GM21515 (cell line): ENCODE measurements around the gene RFX2.

Experiments
- ATAC-seq: cut with Tn5 transposase; IDR thresholded peaks from one replicate; pipeline ENCODE4 v1.9.1; 2021; ENCODE audit not compliant: unreplicated experiment

Gene RFX2

DNA sequence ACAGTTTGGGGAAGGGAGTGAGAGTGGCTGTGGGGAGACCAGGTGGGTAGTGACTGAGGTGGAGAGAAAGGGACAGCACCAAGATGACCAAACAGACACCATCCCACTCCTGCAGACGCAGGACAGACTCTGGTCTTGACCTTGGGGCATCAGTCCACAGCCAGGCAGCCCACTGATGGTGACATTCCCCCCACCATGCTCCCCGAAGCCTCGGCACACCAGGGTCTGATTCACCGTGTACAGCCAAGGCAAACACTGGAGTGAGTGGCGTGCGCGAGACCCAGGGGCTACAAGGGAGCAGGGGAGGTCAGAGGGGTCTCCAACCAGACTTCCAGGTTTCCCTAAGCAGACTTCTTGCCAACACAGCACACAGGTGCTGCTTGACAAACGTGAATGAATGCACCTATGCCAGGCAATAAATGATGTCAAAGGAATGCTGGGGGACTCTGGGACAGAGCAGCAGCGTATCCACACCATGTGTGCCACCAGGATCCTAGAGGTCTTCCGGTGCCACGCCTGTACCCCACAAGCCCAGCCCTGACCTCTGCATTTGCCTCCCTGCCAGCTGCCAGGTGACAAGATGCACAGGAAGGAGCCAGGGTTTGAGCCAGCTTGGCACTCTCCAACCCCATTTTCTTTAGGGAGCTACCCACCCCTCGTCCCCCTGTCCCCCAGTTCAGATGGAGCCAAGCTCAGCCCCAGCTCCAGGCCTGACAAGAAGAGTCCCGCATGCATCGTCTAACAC lies 150.9 kb downstream of the RFX2 start:
- no peak for ATAC-seq

DNA sequence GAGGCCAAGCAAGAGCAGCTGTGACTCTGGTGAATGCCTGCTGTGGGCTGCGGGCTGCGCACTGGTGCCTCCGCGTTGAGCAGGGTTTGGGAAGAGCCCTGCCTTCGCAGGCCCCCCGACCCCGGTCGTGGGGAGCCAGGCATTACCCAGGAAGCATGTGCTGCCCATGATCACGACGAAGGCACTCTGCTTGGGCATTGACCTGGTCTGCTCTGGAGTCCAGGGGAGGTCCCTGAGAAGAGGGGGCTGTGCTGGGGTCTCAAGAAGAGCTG lies 151.5 kb downstream of the RFX2 start:
- ATAC-seq = no peak

DNA sequence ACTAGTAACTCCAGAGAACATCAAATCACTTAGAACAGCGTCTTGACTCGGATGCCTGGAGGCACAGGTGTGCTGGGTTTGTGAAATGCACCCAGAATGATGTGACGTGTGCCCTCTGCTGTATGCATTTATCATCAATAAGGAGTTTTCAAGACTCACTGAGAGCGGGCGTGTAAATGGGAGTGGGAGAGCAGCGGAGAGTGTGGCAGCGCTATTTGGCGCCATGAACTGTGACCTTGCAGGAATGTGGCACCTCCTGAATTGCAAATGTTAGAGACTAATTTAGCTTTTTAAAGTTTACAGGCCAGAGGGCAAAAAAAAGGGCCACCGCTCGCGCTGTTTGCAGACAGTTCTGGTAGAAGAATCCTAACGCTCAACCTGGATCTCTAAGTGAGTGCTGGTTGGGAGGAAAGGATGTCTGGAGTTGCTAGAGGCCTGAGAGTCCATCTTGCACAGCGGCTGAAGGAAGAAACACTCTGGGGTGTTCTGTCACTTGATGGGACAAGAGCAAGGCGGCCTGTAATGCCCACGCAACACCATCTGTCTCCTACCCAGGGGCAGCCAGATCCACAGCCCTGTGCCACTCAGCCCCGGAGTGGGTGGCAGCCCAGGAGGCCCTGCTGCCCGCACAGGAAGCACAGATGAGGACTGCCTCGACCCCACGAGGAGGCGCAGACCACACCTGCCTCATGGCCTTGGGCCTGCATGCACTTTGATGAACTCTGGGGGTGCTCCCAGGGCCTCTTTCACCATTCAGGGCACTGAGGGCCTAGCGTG lies 152.0 kb downstream of the RFX2 start:
- ATAC-seq = no peak

DNA sequence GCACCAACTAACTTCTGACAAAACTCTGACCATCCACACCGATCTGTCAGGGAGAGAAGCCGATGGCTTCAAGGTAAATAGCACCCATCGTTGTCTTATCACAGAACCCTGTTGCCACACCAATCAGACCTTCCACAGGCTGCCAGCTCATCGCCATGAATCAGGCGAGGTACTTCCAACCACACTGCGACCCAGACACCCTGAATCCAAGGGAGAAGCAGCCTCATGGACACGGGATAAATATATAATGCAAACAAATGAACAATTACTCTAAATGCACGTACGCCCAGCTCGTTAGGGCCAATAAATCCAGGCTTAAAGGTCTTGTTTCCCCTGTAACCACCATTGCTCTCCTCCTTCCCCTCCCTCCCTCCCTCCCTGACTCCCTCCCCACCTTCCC lies 153.1 kb downstream of the RFX2 start:
- no peak for ATAC-seq

DNA sequence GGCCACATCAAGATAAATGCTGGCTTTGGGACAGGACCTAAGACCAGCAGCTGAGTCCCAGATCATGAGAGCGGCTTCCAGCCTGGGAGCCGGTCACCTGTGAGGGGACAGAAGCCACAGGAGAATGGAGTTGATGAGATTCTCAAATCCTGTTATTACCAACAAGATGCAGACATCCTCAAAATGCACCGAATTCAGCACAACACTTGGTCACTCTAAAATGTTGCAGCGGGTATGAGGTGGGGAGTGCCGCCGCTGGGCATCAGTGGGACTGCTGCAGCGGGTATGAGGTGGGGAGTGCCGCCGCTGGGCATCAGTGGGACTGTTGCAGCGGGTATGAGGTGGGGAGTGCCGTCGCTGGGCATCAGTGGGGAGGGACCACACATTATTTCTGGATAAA lies 153.6 kb downstream of the RFX2 start:
- no peak for ATAC-seq

DNA sequence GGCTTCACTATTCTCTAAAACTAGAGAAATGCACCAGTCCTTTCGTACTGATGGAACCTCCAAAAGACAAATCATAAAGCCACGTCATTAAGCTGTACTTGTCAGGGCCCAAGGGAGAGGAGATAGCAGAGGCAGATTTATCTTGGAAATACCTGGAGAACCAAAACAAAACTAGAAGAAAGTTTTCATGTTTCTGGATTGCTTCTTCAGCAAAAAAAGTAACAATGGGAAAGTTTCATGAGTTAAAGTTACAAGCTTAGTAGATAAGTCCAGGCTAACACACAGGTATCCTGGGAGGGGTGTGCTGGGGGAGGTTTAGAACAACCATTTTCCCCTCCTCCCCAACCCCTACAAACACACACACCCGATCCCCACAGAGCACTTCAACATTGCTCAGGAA lies 154.0 kb downstream of the RFX2 start:
- no peak for ATAC-seq

DNA sequence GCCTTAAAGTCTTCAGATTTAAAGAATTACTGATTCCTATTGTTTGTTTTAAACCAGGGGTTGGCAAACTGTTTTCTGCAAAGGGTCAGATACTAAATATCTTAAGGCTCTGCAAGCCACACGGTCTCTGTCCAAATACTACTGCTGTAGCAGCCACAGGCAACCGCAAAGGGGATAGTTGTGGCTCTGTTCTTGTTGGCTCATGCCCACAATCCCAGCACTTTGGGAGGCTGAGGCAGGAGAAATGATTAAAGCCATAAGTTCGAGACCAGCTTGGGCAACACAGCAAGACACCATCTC lies 154.7 kb downstream of the RFX2 start:
- ATAC-seq = no peak

DNA sequence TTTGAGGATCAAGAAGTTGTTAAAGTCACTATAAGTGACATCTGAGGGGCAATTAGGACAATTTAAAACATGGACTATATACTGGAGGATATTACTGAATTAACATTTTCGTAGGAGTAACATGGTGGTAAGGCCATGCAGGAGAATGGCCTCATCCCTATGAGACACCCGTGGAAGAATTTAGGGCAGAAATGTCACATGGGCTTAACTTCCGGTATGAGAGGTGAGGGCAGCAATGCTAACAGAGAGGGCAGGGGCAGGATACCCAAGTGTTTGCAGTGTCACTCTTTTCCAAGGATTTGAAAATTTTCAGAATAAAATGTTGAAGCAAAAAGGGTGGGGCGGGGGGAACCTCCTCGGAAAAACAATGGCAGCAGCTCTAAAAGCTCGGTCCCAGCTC lies 156.0 kb downstream of the RFX2 start:
- no peak for ATAC-seq

DNA sequence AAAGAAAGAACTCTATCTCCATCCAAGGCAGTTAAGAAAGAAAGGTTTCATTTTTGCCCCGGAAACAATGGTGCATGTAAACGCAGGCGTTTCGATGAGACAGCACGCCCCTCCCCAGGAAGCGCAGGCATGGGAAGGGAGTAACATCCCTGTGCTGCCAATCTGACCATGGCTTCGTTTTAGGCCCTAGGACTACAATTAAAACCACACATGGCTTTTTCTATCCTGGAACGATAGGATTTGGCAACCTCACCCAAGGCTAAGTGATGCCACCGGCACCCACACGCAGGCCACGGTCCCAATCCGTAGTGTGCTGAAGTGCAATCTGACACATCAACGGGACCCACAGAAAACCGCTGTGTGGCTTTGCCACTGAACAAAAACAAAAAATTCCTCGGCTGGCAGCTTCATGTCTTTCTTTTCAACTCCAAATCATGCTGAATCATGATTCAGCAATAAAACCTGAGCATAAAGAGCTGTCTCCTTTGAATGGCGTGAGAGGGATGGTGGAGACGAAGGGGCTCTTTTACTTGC lies 156.6 kb downstream of the RFX2 start:
- no peak for ATAC-seq

DNA sequence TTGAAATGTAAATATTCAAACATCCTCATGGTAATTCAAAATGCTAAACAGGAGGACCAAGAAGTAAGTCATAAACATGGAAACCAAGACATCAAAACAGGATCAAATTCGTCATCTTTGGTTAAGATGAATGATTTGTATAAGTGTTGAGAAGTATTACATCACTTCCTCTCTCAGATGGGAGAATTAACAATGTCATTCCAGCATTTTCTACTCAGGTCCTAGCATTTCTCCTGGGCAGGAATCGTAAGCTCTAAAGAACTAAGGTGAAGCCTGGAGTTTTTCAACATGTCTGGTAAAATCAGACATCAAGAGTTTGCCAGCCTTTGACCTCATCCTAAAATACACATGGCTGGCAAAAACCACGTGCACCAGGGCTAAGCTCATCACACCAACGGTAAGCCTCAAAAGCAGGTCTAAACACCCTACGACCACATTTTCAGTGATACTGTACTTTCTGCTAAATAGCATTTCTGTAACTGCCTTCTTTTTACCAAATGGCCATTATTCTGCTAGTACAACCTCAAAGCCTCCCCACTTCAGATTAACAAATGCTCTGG lies 157.2 kb downstream of the RFX2 start:
- ATAC-seq = no peak

DNA sequence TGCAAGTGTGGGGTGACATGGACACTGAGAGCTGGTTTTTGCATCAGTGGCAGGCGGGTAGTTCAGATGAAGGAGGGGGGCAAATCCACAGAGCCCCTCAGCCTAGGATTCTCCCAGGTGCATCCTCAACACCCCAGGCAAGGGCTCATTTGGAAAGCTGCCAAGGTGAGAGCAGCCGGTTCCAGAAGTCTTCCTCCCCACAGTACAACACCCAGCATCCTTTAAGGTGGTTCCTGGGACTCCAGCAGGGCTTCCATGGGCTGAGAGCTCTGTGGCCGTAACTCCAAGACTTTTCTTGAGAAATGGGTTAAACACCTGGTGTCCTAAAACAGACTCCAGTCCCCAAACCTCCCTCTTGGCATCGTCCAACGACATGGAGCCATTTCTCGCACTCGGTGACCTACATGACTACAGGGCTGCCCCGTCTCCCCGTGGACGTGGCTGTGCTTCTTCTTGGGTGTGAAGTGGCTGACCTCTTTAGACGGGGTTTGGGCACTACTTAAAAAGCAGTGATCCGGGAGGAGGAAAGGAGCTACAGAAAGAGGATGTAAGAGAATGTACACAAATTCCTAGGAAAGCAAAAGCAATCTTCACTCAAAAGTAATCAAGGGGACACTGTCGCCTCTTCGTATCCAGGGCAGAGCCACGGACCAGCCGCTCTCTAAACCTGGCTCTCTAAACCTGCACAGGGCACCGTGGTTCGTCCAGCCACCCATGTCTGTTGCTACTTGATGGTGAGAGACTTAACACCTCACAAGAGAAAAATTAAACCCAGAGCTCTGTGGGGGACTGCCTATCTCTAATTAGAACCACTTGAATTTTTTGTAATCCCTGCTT lies 157.9 kb downstream of the RFX2 start:
- ATAC-seq = no peak

DNA sequence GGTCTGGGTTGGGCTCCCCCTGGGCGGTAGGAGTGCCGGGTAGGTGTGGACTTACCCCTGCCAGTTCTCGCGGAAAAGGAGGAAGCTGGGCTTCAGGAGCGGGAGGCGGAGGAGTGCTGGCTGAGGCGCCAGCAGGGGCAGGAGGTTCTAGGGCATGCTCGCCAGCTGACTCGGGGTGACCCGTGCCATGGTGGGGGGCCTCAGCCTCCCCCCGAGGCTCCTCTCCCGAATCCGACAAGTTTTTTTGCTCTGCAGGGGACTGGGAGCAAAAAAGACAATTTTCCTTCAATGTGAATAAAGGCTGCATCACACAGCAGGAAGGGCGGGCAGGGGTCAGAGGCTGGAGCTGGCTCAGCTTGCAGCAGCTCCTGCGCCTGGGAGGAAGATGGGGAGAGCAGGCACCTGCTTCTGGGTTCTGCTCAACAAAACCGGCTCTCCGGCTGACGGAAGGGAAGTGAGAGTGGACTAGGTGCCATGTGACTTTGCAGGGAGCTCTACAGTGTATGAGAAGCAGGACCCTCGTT lies 158.9 kb downstream of the RFX2 start:
- no peak for ATAC-seq

DNA sequence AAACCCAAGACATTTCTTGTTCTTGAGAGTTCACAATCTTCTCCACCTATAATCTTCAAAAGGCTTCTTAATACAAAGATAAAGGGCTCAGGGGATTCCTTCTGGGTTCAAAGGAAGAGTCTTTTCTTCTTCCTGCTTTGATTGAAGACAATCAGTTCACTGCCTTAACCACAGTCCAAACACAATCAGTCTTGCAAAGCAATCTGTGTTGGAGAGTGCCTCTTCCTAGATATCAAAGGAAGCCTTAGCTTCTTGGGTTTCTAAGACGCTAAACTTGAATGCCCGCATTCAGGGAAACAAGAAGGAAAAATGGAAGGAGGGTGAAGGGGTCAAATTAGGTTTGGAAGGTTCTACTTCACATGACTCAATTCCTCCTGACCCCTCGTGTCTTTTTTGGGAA lies 159.6 kb downstream of the RFX2 start:
- no peak for ATAC-seq

DNA sequence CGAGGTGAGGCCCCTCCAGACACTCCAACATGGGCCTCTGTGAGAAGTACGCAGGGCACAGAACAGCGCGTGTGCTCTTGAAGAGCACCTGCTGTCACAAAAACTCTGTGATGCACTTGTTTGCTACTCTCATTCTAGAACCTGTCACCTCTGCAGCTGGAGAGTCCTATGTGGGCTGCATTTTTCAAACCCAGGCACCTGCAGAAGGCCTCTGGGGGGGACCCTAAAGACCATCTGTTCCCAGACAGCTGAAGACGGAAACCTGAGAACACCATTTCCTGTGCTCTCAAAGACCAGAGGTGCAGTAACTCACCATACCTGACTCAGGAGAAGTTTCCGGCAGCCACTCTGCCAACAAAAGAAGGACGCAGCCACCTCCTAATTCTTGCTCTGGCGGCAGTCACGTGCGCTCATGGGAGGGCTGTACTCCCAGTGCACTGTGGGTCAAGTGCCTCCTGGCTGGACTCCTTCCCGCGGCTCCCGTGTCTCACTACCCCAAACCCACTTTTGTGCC lies 160.5 kb downstream of the RFX2 start:
- ATAC-seq = no peak

DNA sequence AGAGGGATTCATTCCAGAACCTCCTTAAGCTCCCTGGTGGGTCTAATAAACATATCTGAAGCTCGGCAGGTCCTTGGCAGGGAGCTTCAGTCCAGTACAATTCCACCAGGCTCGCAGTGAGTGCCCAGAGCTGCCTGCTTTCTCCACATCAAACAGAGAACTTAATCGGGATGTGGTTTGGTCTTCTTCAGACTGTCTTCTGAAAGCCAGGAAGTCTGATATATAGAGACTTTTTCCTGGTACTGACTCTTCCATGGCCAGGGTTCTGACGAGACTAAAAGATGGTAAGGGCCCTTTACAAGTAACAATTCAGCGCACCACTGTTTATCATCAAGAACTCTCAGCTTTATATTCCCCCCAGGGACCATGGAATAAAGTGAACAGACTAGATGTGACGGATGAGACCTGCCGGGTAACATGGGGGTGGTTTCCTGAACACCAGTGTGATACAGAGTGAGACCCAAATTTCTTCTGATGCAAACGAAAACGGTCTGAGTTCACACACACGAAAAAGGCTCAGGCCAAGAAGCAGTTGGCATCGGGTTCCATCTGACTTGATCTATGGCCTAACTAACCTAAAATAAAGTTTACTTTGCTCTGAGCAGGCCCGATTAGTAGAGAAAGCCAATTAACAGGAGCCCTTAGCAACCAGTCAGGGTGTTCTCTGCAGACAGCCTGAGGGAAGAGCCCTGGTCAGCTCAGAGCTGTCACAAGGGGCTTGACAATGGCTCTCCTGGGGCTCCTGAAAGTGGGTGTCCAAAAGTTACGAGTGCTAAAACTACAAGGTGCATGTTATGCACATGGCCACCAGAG lies 161.3 kb downstream of the RFX2 start:
- ATAC-seq = no peak

DNA sequence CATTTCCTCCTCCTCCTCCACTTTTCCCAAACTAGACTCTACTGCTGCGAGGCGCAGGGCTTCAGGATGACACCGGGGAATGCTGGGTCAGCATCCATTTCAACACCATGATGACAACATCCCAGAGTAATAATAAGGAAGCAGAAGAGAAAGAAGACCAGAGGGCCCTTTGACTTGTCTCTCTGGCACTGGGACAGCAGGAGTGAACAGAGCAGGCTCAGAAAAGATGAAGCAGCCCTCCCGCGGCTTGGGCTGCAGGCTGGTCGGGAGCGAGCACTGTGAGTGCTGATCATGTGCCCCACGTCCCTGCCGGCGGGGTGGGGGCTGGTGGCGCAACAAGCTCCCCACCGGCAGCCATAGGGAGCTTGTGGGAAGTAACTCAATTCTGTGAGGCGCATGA lies 162.9 kb downstream of the RFX2 start:
- ATAC-seq = no peak

DNA sequence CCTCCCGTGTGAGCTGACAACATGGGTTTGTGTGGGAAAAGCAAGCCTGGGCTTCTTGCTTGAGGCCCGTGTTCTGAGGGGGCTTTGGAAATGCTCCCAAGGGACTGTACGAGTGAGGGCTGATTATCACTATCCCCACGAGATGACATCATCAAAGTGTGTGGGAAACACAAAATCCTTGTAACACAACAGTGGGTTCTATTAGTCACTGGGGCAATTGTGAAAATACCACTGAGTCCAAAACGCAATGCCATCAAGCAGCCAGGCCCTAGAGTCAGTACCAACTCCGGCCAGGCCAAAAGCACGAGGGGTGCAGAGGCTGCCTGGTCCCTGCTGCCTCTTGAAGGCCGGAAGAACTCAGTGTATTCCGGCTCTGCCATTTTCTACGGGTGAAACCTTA lies 166.7 kb downstream of the RFX2 start:
- no peak for ATAC-seq
